WTC11 (cell line): ENCODE data around the gene CXCL17. TPM values are rescaled to one million over a fixed set of nuclear protein-coding genes. Genes with fewer than 3 reads are reported as not detected.

Experiments
- ATAC-seq: fragments of 200-7000 bp; cut with Tn5 transposase; 2 replicates; pipeline ENCODE4 v1.10.0; 2021; ENCODE audit warnings: mild to moderate bottlenecking, moderate library complexity
- Bru-seq: library from RNA; stranded (reverse); fragments of 400-500 nt; gene quantifications from one replicate; lab custom pipeline; 2021; lab: Mats Ljungman, UMichigan
- CTCF ChIA-PET: fragments of 300-600 bp; sonication (Branson Sonifier 250); formaldehyde crosslinking; loops from one replicate; lab custom pipeline; 2021; ENCODE audit warnings: antibody characterized with exemption; lab: Charles Lee
- POLR2A ChIA-PET: fragments of 350-600 bp; sonication (Branson Sonifier 250); formaldehyde crosslinking; loops from one replicate; lab custom pipeline; 2021; ENCODE audit warnings: antibody characterized with exemption; lab: Charles Lee
- DNase-seq: peaks from one replicate; pipeline ENCODE4 v3.0.0; 2021; ENCODE audit warnings: low spot score
- H3K27ac Mint-ChIP-seq: 2 replicates; pipeline ENCODE4 v1.8.0; 2021; ENCODE audit warnings: mixed read lengths
- H3K27me3 Mint-ChIP-seq: 2 replicates; pipeline ENCODE4 v1.8.0; 2021; ENCODE audit warnings: low read depth, mild to moderate bottlenecking, moderate library complexity, mixed read lengths
- H3K36me3 Mint-ChIP-seq: 2 replicates; pipeline ENCODE4 v1.8.0; 2021; ENCODE audit warnings: mixed read lengths
- H3K4me1 Mint-ChIP-seq: 2 replicates; pipeline ENCODE4 v1.8.0; 2022; ENCODE audit warnings: mixed read lengths
- H3K4me3 Mint-ChIP-seq: 2 replicates; pipeline ENCODE4 v1.8.0; 2021; ENCODE audit warnings: mild to moderate bottlenecking, moderate library complexity, mixed read lengths
- H3K9me3 Mint-ChIP-seq: 2 replicates; pipeline ENCODE4 v1.8.0; 2021; ENCODE audit warnings: mixed read lengths
- AFF4 ChIP-seq: sonication (generic); formaldehyde crosslinking; IDR thresholded peaks from 2 replicates; pipeline ENCODE4 v1.8.1; 2023; ENCODE audit warnings: mild to moderate bottlenecking, missing genetic modification reagents, borderline replicate concordance
- ATF6 ChIP-seq: sonication (generic); formaldehyde crosslinking; IDR thresholded peaks from 2 replicates; pipeline ENCODE4 v1.8.1; 2023; ENCODE audit warnings: mild to moderate bottlenecking, missing genetic modification reagents
- ELF4 ChIP-seq: sonication (generic); formaldehyde crosslinking; IDR thresholded peaks from 2 replicates; pipeline ENCODE4 v1.8.1; 2022; ENCODE audit warnings: low read depth, mild to moderate bottlenecking, moderate library complexity, missing genetic modification reagents
- FOXJ3 ChIP-seq: sonication (generic); formaldehyde crosslinking; IDR thresholded peaks from 2 replicates; pipeline ENCODE4 v1.9.0; 2021; ENCODE audit warnings: missing genetic modification reagents, mild to moderate bottlenecking, borderline replicate concordance
- GRHL2 ChIP-seq: fragments of 250-450 bp; sonication (Bioruptor Pico); IDR thresholded peaks from 2 replicates; pipeline ENCODE4 v1.8.0; 2022; ENCODE audit warnings: mild to moderate bottlenecking, moderate library complexity; ENCODE audit not compliant: insufficient replicate concordance, severe bottlenecking
- GTF2I ChIP-seq: fragments of 250-450 bp; sonication (Bioruptor Pico); conservative IDR thresholded peaks from 2 replicates; pipeline ENCODE4 v1.4.0; 2021; ENCODE audit warnings: mild to moderate bottlenecking
- JAZF1 ChIP-seq: fragments of 250-450 bp; sonication (Bioruptor Pico); IDR thresholded peaks from 2 replicates; pipeline ENCODE4 v1.9.0; 2021; ENCODE audit warnings: moderate library complexity, mild to moderate bottlenecking, inconsistent platforms
- TEAD4 ChIP-seq: sonication (generic); formaldehyde crosslinking; IDR thresholded peaks from 2 replicates; pipeline ENCODE4 v1.8.0; 2022; ENCODE audit warnings: mild to moderate bottlenecking, missing genetic modification reagents
- long read RNA-seq, 3 experiments: library from RNA in 1 of 3; library from capped mRNA in 1 of 3; library from polyadenylated mRNA in 1 of 3; unstranded in 2 of 3; stranded (forward) in 1 of 3; transcript quantifications; one replicate each; pipeline ENCODE4 v2.0.0, GENCODE V29; 2021
- total RNA-seq: library from RNA; stranded (reverse); gene quantifications from 3 replicates; pipeline ENCODE4 v1.2.3, GENCODE V29; 2021
- TF ChIP-seq, protein P1 (sequence below): sonication (generic); formaldehyde crosslinking; IDR thresholded peaks from 2 replicates; pipeline ENCODE4 v1.8.1; 2022; ENCODE audit warnings: missing genetic modification reagents, borderline replicate concordance
- TF ChIP-seq, protein P2 (sequence below): sonication (generic); formaldehyde crosslinking; IDR thresholded peaks from 2 replicates; pipeline ENCODE4 v1.8.0; 2022; ENCODE audit warnings: missing genetic modification reagents
- TF ChIP-seq, protein P3 (sequence below): sonication (generic); formaldehyde crosslinking; IDR thresholded peaks from 2 replicates; pipeline ENCODE4 v1.8.0; 2022; ENCODE audit warnings: mild to moderate bottlenecking, missing genetic modification reagents

Gene CXCL17
- total RNA-seq (not detected in 3 replicates), Bru-seq, nascent RNA (percentile 8 among the genes with signal in this experiment)
- long read RNA-seq, experiment 1, result 0 reads
- long read RNA-seq, experiment 2, result 0 reads
- long read RNA-seq, experiment 3, result 0 reads

DNA sequence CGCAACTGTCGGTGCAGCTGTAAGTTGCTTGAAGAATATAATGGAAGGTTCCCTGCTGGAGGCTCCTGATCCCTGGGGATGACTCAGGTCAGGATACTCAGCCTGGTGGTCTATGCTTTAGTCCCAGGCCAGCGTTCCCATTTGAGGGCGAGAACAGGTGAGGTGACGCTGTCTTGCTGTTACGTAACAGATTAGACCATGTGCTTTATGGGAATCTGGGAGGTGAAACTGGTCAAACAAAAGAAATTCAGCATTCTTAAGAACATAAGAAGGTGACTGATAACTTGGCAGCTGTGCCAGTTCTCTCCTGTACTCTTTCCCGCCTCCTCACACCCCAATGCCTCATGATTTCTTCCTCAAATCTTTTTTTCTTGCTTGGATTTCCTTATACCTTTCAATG, at the start of gene CXCL17:
Gene CXCL17 (minus strand): TSS at position 114 of the 400 bp plus-strand sequence. CDS start 114 bp downstream, outside the sequence.
- H3K27ac Mint-ChIP-seq, result no peak within 1 kb of the TSS
- DNase-seq (no peak), ATAC-seq (no peak)
- no peaks in the 10 kb centered on the region for H3K9me3 Mint-ChIP-seq
- H3K4me1 Mint-ChIP-seq, result peaks cover 19% of the 10 kb centered on the region
- H3K36me3 Mint-ChIP-seq, result no peaks in the 10 kb centered on the region
- ChIA-PET POLR2A (no interaction called here), CTCF (interaction anchor here (0.8 to 3.7 kb wide), 6 partner anchors 10 to 153 kb away, joined by 3 to 81 read pairs (median 32); partner anchors contain the start of genes CEACAM1 and CEACAM8)
- no peak for TF ChIP-seq ELF4
- no peak for TF ChIP-seq JAZF1 (CRISPR knock-in tag)
- TF ChIP-seq, protein P1, sequence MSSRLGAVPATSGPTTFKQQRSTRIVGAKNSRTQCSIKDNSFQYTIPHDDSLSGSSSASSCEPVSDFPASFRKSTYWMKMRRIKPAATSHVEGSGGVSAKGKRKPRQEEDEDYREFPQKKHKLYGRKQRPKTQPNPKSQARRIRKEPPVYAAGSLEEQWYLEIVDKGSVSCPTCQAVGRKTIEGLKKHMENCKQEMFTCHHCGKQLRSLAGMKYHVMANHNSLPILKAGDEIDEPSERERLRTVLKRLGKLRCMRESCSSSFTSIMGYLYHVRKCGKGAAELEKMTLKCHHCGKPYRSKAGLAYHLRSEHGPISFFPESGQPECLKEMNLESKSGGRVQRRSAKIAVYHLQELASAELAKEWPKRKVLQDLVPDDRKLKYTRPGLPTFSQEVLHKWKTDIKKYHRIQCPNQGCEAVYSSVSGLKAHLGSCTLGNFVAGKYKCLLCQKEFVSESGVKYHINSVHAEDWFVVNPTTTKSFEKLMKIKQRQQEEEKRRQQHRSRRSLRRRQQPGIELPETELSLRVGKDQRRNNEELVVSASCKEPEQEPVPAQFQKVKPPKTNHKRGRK (CRISPR knock-in tag), result no peak
- no peak for TF ChIP-seq TEAD4 (CRISPR knock-in tag)
- no peak for TF ChIP-seq GTF2I (CRISPR knock-in tag)
- no peak for TF ChIP-seq GRHL2
- peaks cover 32% of the 10 kb centered on the region for H3K27me3 Mint-ChIP-seq
- H3K4me3 Mint-ChIP-seq, result no peak within 1 kb of the TSS

DNA sequence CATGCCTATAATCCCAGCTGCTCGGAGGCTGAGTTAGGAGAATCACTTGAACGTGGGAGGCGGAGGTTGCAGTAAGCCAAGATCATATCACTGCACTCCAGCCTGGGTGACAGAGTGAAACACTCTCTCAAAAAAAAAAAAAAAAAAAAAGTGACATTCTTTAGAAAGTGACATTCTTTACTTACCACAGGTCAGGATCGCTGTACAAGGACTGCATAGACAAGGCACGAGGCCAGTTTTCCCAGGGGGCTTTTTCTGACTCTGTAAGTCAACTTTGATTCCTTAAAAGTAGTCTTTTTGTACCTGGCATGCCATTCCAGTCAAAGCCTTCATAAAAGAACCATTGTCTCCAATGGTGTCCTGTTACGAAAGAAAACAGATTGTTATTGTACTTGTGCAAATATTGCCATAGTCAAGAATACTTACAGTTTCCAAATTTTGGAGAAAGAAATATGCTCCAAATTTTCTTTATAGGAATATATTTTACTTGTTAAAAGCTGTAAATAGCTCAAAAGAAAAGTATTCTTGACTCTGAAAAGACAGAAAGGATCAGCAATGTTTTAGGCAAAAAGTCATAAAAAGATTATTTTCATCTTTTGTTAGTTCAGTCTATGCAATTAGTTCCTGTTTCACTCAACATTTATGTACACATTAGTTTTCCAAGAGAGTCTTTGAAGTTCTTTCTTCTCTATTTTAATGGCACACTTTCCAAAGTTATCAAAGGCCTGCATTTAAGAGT, 46.2 kb upstream of the CXCL17 start:
- Mint-ChIP-seq H3K36me3 (no peaks in the 10 kb centered on the region), H3K4me1 (peaks cover 20% of the 10 kb centered on the region)
- ATAC-seq, result no peak

More for the DNA sequence above, 46.2 kb upstream of the CXCL17 start:
- 0 out of 2 replicates have a peak, but pooled peaks cover 1% of the 10 kb centered on the region for H3K27me3 Mint-ChIP-seq
- ChIA-PET CTCF (interaction anchor here (1.7 to 1.9 kb wide), 2 partner anchors 41 to 50 kb away, joined by 5 to 6 read pairs; no protein-coding TSS in a partner anchor), POLR2A (no interaction called here)
- H3K9me3 Mint-ChIP-seq, result no peaks in the 10 kb centered on the region
- TF ChIP-seq, protein P2, sequence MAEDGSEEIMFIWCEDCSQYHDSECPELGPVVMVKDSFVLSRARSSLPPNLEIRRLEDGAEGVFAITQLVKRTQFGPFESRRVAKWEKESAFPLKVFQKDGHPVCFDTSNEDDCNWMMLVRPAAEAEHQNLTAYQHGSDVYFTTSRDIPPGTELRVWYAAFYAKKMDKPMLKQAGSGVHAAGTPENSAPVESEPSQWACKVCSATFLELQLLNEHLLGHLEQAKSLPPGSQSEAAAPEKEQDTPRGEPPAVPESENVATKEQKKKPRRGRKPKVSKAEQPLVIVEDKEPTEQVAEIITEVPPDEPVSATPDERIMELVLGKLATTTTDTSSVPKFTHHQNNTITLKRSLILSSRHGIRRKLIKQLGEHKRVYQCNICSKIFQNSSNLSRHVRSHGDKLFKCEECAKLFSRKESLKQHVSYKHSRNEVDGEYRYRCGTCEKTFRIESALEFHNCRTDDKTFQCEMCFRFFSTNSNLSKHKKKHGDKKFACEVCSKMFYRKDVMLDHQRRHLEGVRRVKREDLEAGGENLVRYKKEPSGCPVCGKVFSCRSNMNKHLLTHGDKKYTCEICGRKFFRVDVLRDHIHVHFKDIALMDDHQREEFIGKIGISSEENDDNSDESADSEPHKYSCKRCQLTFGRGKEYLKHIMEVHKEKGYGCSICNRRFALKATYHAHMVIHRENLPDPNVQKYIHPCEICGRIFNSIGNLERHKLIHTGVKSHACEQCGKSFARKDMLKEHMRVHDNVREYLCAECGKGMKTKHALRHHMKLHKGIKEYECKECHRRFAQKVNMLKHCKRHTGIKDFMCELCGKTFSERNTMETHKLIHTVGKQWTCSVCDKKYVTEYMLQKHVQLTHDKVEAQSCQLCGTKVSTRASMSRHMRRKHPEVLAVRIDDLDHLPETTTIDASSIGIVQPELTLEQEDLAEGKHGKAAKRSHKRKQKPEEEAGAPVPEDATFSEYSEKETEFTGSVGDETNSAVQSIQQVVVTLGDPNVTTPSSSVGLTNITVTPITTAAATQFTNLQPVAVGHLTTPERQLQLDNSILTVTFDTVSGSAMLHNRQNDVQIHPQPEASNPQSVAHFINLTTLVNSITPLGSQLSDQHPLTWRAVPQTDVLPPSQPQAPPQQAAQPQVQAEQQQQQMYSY, result no peak
- TF ChIP-seq FOXJ3 (CRISPR knock-in tag), result no peak
- no peak for TF ChIP-seq AFF4 (CRISPR knock-in tag)
- TF ChIP-seq, protein P3, sequence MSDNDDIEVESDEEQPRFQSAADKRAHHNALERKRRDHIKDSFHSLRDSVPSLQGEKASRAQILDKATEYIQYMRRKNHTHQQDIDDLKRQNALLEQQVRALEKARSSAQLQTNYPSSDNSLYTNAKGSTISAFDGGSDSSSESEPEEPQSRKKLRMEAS, result no peak
- no peak for TF ChIP-seq ATF6 (CRISPR knock-in tag)
- no peak for DNase-seq
- no peak overlapping the region for H3K4me3 Mint-ChIP-seq
- H3K27ac Mint-ChIP-seq, result no peak overlapping the region
